ENCODE measurements around the gene KCNA2.

GRCh38 chr1:110633646-110634030, 27.5 kb upstream of the KCNA2 start:
- TF ChIP-seq CTCF (IDR thresholded peaks at IDR 0.05), result no peak
- TF ChIP-seq EZH2 (IDR thresholded peaks at IDR 0.05; ENCODE audit: borderline replicate concordance, insufficient read depth, low read depth, low read length, poor library complexity, severe bottlenecking), result no peak

Data from B cell (primary cell).